ENCODE measurements around the gene GPX1.

Gene GPX1

GRCh38 chr3:49324768-49325167 lies 33.4 kb downstream of the GPX1 start:
- Histone ChIP-seq H3K4me3 (no peak overlapping the region), H4K20me1 (peaks cover 26% of the 10 kb centered on the region; the same call in 1 of the 2 replicates), H3K9ac (no peak overlapping the region), H3K36me3 (peaks cover 100% of the 10 kb centered on the region), H3K27me3 (no peaks in the 10 kb centered on the region), H3K4me2 (no peak overlapping the region), H3K4me1 (no peaks in the 10 kb centered on the region), H3K9me3 (no peaks in the 10 kb centered on the region), H3K27ac (no peak overlapping the region)
- no peak for TF ChIP-seq Cebpa-rat (IDR thresholded peaks at IDR 0.05)

GRCh38 chr3:49316696-49317457 lies 41.3 kb downstream of the GPX1 start:
- Histone ChIP-seq H3K9ac (no peak overlapping the region), H3K4me1 (peaks cover 10% of the 10 kb centered on the region), H3K9me3 (no peaks in the 10 kb centered on the region), H3K27me3 (no peaks in the 10 kb centered on the region), H3K36me3 (peaks cover 99% of the 10 kb centered on the region), H4K20me1 (peaks cover 5% of the 10 kb centered on the region; the same call in 1 of the 2 replicates), H3K4me2 (no peak overlapping the region), H3K4me3 (no peak overlapping the region), H3K27ac (no peak overlapping the region)
- no peak for TF ChIP-seq Cebpa-rat (IDR thresholded peaks at IDR 0.05)

GRCh38 chr3:49313896-49314688 lies 44.1 kb downstream of the GPX1 start:
- TF ChIP-seq Cebpa-rat (IDR thresholded peaks at IDR 0.05): no peak
- Histone ChIP-seq H3K9me3 (no peaks in the 10 kb centered on the region), H3K27ac (0 out of 2 replicates have a peak overlapping the region, but pooled peaks have one; percentile 10), H4K20me1 (no peaks in the 10 kb centered on the region), H3K4me1 (peaks cover 10% of the 10 kb centered on the region), H3K9ac (no peak overlapping the region), H3K27me3 (no peaks in the 10 kb centered on the region), H3K4me2 (peak overlapping the region; percentile 29; the same call in 1 of the 2 replicates), H3K4me3 (no peak overlapping the region), H3K36me3 (peaks cover 99% of the 10 kb centered on the region)

- H3K9me3 ChIP-seq: no peaks in the 10 kb centered on the region
- no peak overlapping the region for H3K27ac ChIP-seq
- no peaks in the 10 kb centered on the region; the same call in 1 of the 2 replicates for H4K20me1 ChIP-seq
- H3K36me3 ChIP-seq: peaks cover 99% of the 10 kb centered on the region
- H3K27me3 ChIP-seq: no peaks in the 10 kb centered on the region
- no peak overlapping the region for H3K9ac ChIP-seq
- no peak overlapping the region for H3K4me2 ChIP-seq
- no peak for TF ChIP-seq Cebpa-rat (IDR thresholded peaks at IDR 0.05)
- H3K4me1 ChIP-seq: peaks cover 10% of the 10 kb centered on the region
- H3K4me3 ChIP-seq: no peak overlapping the region
Measured at GRCh38 chr3:49311283-49311682, 46.9 kb downstream of the GPX1 start.

GRCh38 chr3:49310677-49311076 lies 47.5 kb downstream of the GPX1 start:
- TF ChIP-seq Cebpa-rat (IDR thresholded peaks at IDR 0.05): no peak
- Histone ChIP-seq H3K27me3 (no peaks in the 10 kb centered on the region), H3K9ac (no peak overlapping the region), H3K4me3 (no peak overlapping the region), H3K27ac (no peak overlapping the region), H3K9me3 (no peaks in the 10 kb centered on the region), H3K36me3 (peaks cover 99% of the 10 kb centered on the region), H4K20me1 (no peaks in the 10 kb centered on the region; the same call in 1 of the 2 replicates), H3K4me1 (peaks cover 16% of the 10 kb centered on the region), H3K4me2 (no peak overlapping the region)

All from BLaER1 (cell line).